ENCODE results near the gene EIF4G1.
"Not testable (repeated sequence)": the region's sequence is repeated elsewhere in the genome, so short reads cannot be mapped to it uniquely, and the experiment has no call there.

Gene EIF4G1, protein sequence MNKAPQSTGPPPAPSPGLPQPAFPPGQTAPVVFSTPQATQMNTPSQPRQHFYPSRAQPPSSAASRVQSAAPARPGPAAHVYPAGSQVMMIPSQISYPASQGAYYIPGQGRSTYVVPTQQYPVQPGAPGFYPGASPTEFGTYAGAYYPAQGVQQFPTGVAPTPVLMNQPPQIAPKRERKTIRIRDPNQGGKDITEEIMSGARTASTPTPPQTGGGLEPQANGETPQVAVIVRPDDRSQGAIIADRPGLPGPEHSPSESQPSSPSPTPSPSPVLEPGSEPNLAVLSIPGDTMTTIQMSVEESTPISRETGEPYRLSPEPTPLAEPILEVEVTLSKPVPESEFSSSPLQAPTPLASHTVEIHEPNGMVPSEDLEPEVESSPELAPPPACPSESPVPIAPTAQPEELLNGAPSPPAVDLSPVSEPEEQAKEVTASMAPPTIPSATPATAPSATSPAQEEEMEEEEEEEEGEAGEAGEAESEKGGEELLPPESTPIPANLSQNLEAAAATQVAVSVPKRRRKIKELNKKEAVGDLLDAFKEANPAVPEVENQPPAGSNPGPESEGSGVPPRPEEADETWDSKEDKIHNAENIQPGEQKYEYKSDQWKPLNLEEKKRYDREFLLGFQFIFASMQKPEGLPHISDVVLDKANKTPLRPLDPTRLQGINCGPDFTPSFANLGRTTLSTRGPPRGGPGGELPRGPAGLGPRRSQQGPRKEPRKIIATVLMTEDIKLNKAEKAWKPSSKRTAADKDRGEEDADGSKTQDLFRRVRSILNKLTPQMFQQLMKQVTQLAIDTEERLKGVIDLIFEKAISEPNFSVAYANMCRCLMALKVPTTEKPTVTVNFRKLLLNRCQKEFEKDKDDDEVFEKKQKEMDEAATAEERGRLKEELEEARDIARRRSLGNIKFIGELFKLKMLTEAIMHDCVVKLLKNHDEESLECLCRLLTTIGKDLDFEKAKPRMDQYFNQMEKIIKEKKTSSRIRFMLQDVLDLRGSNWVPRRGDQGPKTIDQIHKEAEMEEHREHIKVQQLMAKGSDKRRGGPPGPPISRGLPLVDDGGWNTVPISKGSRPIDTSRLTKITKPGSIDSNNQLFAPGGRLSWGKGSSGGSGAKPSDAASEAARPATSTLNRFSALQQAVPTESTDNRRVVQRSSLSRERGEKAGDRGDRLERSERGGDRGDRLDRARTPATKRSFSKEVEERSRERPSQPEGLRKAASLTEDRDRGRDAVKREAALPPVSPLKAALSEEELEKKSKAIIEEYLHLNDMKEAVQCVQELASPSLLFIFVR (N-terminal part only)

GRCh38 chr3:184314363-184314699 lies at the start of gene EIF4G1:
Gene EIF4G1 (plus strand): TSS chr3:184314606. CDS start chr3:184315797, 1,191 bp downstream.
- H3K4me3 ChIP-seq (ENCODE audit: low read length) = peak within 1 kb of the TSS; percentile 88
- TF ChIP-seq, protein P1, sequence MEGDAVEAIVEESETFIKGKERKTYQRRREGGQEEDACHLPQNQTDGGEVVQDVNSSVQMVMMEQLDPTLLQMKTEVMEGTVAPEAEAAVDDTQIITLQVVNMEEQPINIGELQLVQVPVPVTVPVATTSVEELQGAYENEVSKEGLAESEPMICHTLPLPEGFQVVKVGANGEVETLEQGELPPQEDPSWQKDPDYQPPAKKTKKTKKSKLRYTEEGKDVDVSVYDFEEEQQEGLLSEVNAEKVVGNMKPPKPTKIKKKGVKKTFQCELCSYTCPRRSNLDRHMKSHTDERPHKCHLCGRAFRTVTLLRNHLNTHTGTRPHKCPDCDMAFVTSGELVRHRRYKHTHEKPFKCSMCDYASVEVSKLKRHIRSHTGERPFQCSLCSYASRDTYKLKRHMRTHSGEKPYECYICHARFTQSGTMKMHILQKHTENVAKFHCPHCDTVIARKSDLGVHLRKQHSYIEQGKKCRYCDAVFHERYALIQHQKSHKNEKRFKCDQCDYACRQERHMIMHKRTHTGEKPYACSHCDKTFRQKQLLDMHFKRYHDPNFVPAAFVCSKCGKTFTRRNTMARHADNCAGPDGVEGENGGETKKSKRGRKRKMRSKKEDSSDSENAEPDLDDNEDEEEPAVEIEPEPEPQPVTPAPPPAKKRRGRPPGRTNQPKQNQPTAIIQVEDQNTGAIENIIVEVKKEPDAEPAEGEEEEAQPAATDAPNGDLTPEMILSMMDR (IDR thresholded peaks at IDR 0.05; ENCODE audit: insufficient read depth, low read depth, low read length, missing control alignments) = no peak
- peak; percentile 96 for DNase-seq (ENCODE audit: low read depth)

DNA sequence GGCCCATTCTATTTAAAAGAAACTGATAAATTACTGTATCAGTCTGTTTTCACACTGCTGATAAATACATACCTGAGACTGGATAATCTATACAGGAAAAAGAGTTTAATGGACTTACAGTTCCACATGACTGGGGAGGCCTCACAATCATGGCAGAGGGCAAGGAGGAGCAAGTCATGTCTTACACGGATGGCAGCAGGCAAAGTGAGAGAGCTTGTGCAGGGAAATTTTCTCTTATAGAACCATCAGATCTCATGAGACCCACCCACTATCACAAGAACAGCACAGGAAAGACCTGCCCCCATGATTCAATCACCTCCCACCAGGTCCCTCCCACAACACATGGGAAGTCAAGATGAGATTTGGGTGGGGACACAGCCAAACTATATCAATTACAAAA lies 47.2 kb upstream of the EIF4G1 start:
- not testable (repeated sequence) for DNase-seq (ENCODE audit: low read depth); H3K4me3 ChIP-seq (ENCODE audit: low read length)

DNA sequence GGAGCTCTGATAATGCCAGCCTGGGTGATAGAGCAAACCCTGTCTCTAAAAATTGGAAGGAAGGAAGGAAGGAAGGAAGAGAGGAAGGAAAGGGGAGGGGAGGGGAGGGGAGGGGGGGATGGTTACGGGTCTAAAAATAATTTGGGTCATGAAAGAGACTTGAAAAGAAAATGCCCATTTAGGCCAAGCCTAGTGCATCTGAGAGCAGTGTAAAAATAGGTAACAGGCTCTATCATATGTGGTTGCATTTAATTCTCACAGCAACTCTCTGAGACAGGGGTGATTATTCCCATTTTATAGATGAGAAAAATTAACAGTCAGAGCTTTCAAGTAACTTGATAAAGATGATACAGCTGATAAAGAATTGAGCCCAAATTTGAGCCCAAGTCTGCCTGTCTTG lies 42.1 kb upstream of the EIF4G1 start:
- TF ChIP-seq, protein P1 (IDR thresholded peaks at IDR 0.05; ENCODE audit: insufficient read depth, low read depth, low read length, missing control alignments) = no peak
- no peak overlapping the region for H3K4me3 ChIP-seq (ENCODE audit: low read length)
- DNase-seq (ENCODE audit: low read depth) = no peak

- no peak for DNase-seq (ENCODE audit: low read depth)
- H3K4me3 ChIP-seq (ENCODE audit: low read length) = no peak overlapping the region
- TF ChIP-seq, protein P1 (IDR thresholded peaks at IDR 0.05; ENCODE audit: insufficient read depth, low read depth, low read length, missing control alignments) = no peak
Measured at GRCh38 chr3:184275381-184275701, 39.1 kb upstream of the EIF4G1 start.

- no peak within 1 kb of the TSS for H3K4me3 ChIP-seq (ENCODE audit: low read length)
- DNase-seq (ENCODE audit: low read depth) = no peak
- TF ChIP-seq, protein P1 (IDR thresholded peaks at IDR 0.05; ENCODE audit: insufficient read depth, low read depth, low read length, missing control alignments) = no peak
Measured at GRCh38 chr3:184275961-184276910, 38.2 kb upstream of the EIF4G1 start, which contains the start of gene ECE2. Gene ECE2 (plus strand): TSS chr3:184276022. CDS start chr3:184276154, 132 bp downstream.

DNA sequence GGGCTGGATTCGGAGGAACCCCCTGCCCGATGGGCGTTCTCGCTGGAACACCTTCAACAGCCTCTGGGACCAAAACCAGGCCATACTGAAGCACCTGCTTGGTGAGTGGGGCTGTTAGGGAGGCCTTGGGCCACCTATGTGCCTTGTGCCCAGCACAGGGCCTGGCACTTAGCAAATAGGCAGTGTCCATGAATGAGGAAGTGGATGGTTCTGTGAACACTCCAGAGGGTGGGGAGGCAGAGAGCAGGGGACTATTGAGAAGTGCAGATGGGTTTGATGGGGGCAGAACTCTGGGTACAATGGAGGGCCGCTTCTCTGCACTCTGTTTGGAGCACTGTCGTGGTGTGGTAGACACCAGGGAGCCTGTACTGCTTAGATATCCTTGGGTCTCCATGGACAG lies 37.0 kb upstream of the EIF4G1 start:
- no peak overlapping the region for H3K4me3 ChIP-seq (ENCODE audit: low read length)
- TF ChIP-seq, protein P1 (IDR thresholded peaks at IDR 0.05; ENCODE audit: insufficient read depth, low read depth, low read length, missing control alignments) = no peak
- DNase-seq (ENCODE audit: low read depth) = no peak
